IMR-90 (cell line): ENCODE measurements around the gene ARHGEF4. TPM values are rescaled to one million over a fixed set of nuclear protein-coding genes. Genes with fewer than 3 reads are reported as not detected.

Experiments used
- ATAC-seq: fragments of 200-7000 bp; cut with Tn5 transposase; 2 replicates; pipeline ENCODE4 v1.9.1; 2020; ENCODE audit warnings: low read depth, mild to moderate bottlenecking, moderate library complexity
- BruUV-seq: library from RNA; stranded (reverse); fragments of 400-500 nt; replicated peaks from 2 replicates; lab custom pipeline; 2021; lab: Mats Ljungman, UMichigan
- CTCF ChIA-PET: fragments of 300-600 bp; formaldehyde crosslinking; extraction: SDS; loops from one replicate; lab custom pipeline; 2021; ENCODE audit warnings: antibody characterized with exemption; lab: Yijun Ruan, JAX
- POLR2A ChIA-PET: fragments of 300-600 bp; sonication (Branson Sonifier 250); formaldehyde crosslinking; loops from one replicate; lab custom pipeline; 2022; ENCODE audit warnings: antibody characterized with exemption; ENCODE audit not compliant: unreplicated experiment; lab: Charles Lee
- DNase-seq: peaks from one replicate; pipeline ENCODE4 v3.0.0; 2013
- H2AFZ ChIP-seq: replicated peaks from 2 replicates; pipeline ENCODE3; 2013; ENCODE audit warnings: low read length, mild to moderate bottlenecking; ENCODE audit not compliant: poor library complexity
- H2AK5ac ChIP-seq: 2 replicates; pipeline ENCODE4 v1.6.1; 2013; ENCODE audit warnings: low read depth, low read length, inconsistent platforms
- H2AK9ac ChIP-seq: replicated peaks from 2 replicates; pipeline ENCODE3; 2013; ENCODE audit warnings: mild to moderate bottlenecking, low read depth, low read length, moderate library complexity; ENCODE audit not compliant: poor library complexity
- H2BK120ac ChIP-seq: 2 replicates; pipeline ENCODE4 v1.6.1; 2013; ENCODE audit warnings: low read depth, low read length, inconsistent platforms
- H2BK15ac ChIP-seq: 3 replicates; pipeline ENCODE4 v1.6.1; 2013; ENCODE audit warnings: low read depth, low read length, inconsistent platforms
- H2BK20ac ChIP-seq: 2 replicates; pipeline ENCODE4 v1.6.1; 2013; ENCODE audit warnings: low read depth, mild to moderate bottlenecking, inconsistent platforms, low read length, moderate library complexity
- H2BK5ac ChIP-seq: 2 replicates; pipeline ENCODE4 v1.6.1; 2013; ENCODE audit warnings: mild to moderate bottlenecking, low read depth, low read length, inconsistent platforms; ENCODE audit not compliant: poor library complexity, severe bottlenecking
- H3K14ac ChIP-seq: replicated peaks from 2 replicates; pipeline ENCODE4 v1.6.1; 2013; ENCODE audit warnings: low read depth, low read length, inconsistent platforms
- H3K18ac ChIP-seq: 2 replicates; pipeline ENCODE4 v1.6.1; 2013; ENCODE audit warnings: low read depth, low read length, control low read depth
- H3K23ac ChIP-seq: 2 replicates; pipeline ENCODE4 v1.6.1; 2013; ENCODE audit warnings: low read depth, low read length, inconsistent platforms
- H3K27ac ChIP-seq: 2 replicates; pipeline ENCODE4 v1.5.1; 2013; ENCODE audit warnings: mild to moderate bottlenecking, control low read depth, low read length; ENCODE audit not compliant: insufficient read depth
- H3K27me3 ChIP-seq: 2 replicates; pipeline ENCODE4 v1.6.1; 2013; ENCODE audit warnings: low read length; ENCODE audit not compliant: control insufficient read depth, insufficient read depth
- H3K36me3 ChIP-seq: 2 replicates; pipeline ENCODE4 v1.6.1; 2013; ENCODE audit warnings: low read length, mixed read lengths; ENCODE audit not compliant: control insufficient read depth, insufficient read depth
- H3K4ac ChIP-seq: 2 replicates; pipeline ENCODE4 v1.6.1; 2013; ENCODE audit warnings: low read depth, low read length, inconsistent platforms
- H3K4me1 ChIP-seq: 2 replicates; pipeline ENCODE4 v1.6.1; 2013; ENCODE audit warnings: low read length, mixed read lengths; ENCODE audit not compliant: control insufficient read depth, insufficient read depth
- H3K4me2 ChIP-seq: 2 replicates; pipeline ENCODE4 v1.6.1; 2013; ENCODE audit warnings: low read depth, mild to moderate bottlenecking, control low read depth, low read length, moderate library complexity
- H3K4me3 ChIP-seq: 2 replicates; pipeline ENCODE4 v1.5.1; 2013; ENCODE audit warnings: low read depth, mild to moderate bottlenecking, control low read depth, low read length, moderate library complexity; ENCODE audit not compliant: insufficient read depth
- H3K56ac ChIP-seq: 2 replicates; pipeline ENCODE4 v1.6.1; 2013; ENCODE audit warnings: low read length, inconsistent platforms; ENCODE audit not compliant: insufficient read depth; ENCODE audit errors: extremely low read depth
- H3K79me1 ChIP-seq, 2 experiments: 2 replicates each; pipeline ENCODE4 v1.6.1; 2013; ENCODE audit warnings: low read length in 2 of 2, inconsistent platforms in 1 of 2, low read depth in 1 of 2
- H3K9ac ChIP-seq: 2 replicates; pipeline ENCODE4 v1.6.1; 2013; ENCODE audit warnings: low read depth, low read length, control low read depth
- H3K9me1 ChIP-seq: 2 replicates; pipeline ENCODE4 v1.6.1; 2013; ENCODE audit warnings: low read length, inconsistent platforms; ENCODE audit not compliant: insufficient read depth
- H3K9me3 ChIP-seq: 2 replicates; pipeline ENCODE4 v1.6.1; 2013; ENCODE audit warnings: low read length; ENCODE audit not compliant: control insufficient read depth, insufficient read depth
- H4K20me1 ChIP-seq: 2 replicates; pipeline ENCODE4 v1.6.1; 2013; ENCODE audit warnings: low read length, inconsistent platforms; ENCODE audit not compliant: insufficient read depth
- H4K5ac ChIP-seq: 2 replicates; pipeline ENCODE4 v1.6.1; 2013; ENCODE audit warnings: mild to moderate bottlenecking, low read depth, low read length, control low read depth
- H4K8ac ChIP-seq, 2 experiments: 2 replicates each; pipeline ENCODE4 v1.6.1; 2013; ENCODE audit warnings: low read depth in 2 of 2, low read length in 2 of 2, control low read depth in 1 of 2, inconsistent platforms in 1 of 2
- H4K91ac ChIP-seq: 2 replicates; pipeline ENCODE4 v1.6.1; 2013; ENCODE audit warnings: low read depth, low read length, inconsistent platforms; ENCODE audit not compliant: insufficient read depth
- CTCF ChIP-seq: conservative IDR thresholded peaks from 2 replicates; pipeline ENCODE4 v1.5.1; 2012; ENCODE audit warnings: mild to moderate bottlenecking, low read depth, low read length, improper control_type of control experiment
- dilution Hi-C: fragments of 300-500 bp; cut with HindIII; formaldehyde crosslinking; loops from one replicate; pipeline ENCODE4 v1.14.3; 2018; ENCODE audit warnings: low sequenced_read_pairs; ENCODE audit not compliant: unreplicated experiment
- in situ Hi-C: fragments of 300-500 bp; cut with MboI; formaldehyde crosslinking; loops from 3 replicates; pipeline ENCODE4 v1.14.3; 2019; ENCODE audit warnings: low sequenced_read_pairs, inconsistent platforms, mixed read lengths
- intact Hi-C: fragments of 100-400 bp; cut with micrococcal nuclease; formaldehyde crosslinking; loops from 2 replicates; pipeline ENCODE4 v1.10.0; 2022
- polyA plus RNA-seq, 3 experiments: library from polyadenylated mRNA; depleted of rRNA; stranded (reverse); fragments of >200 nt; gene quantifications; 2 replicates each; pipeline ENCODE4 v1.2.3, GENCODE V29; 2012; ENCODE audit warnings: low replicate concordance in 1 of 3
- total RNA-seq: library from RNA; depleted of rRNA; stranded (reverse); fragments of >200 nt; gene quantifications from 2 replicates; pipeline ENCODE4 v1.2.3, GENCODE V29; 2012

ARHGEF4 gene
- total and polyA plus RNA-seq, 2 of the 4 experiments (the other 2 are of a cell fraction): 2.7 to 5.0 TPM

- Histone ChIP-seq H3K4me1 (no peaks in the 10 kb centered on the region), H3K4ac (no peak overlapping the region), H3K4me2 (no peak overlapping the region), H3K27ac (no peak overlapping the region), H4K8ac (no peak overlapping the region), H3K9ac (no peak overlapping the region), H2BK15ac (no peak overlapping the region), H3K79me1 (no peaks in the 10 kb centered on the region), H3K56ac (no peak overlapping the region), H4K5ac (no peak overlapping the region), H3K9me3 (no peaks in the 10 kb centered on the region), H3K36me3 (no peaks in the 10 kb centered on the region), H3K9me1 (no peaks in the 10 kb centered on the region), H3K18ac (no peak overlapping the region), H4K20me1 (no peaks in the 10 kb centered on the region), H3K27me3 (no peaks in the 10 kb centered on the region), H2AFZ (no peak overlapping the region), H2AK5ac (no peak overlapping the region), H2BK20ac (no peak overlapping the region), H2BK120ac (no peak overlapping the region), H3K4me3 (no peak overlapping the region), H2BK5ac (no peak overlapping the region), H2AK9ac (no peak overlapping the region), H3K14ac (no peak overlapping the region), H3K23ac (no peak overlapping the region), H4K91ac (no peak overlapping the region)
- DNase-seq (no peak), ATAC-seq (no peak)
- BruUV-seq: no TSS peak
- in situ Hi-C loops: no loop called here
- ChIA-PET CTCF (no interaction called here), POLR2A (no interaction called here)
- dilution Hi-C loops: no loop called here
- no peak for TF ChIP-seq CTCF
- intact Hi-C loops: no loop called here
Observed at GRCh38 chr2:130951018-130951417, 114.3 kb downstream of the ARHGEF4 start.
